HG02885 (cell line): ENCODE data around the gene NPTXR.
"Not testable (repeated sequence)": the region's sequence is repeated elsewhere in the genome, so short reads cannot be mapped to it uniquely, and the experiment has no call there.

Experiments
- ATAC-seq: cut with Tn5 transposase; IDR thresholded peaks from one replicate; pipeline ENCODE4 v1.9.1; 2021; ENCODE audit warnings: mild to moderate bottlenecking; ENCODE audit not compliant: unreplicated experiment, poor library complexity

The NPTXR gene

GRCh38 chr22:38854476-38854875 lies 10.6 kb upstream of the NPTXR start:
- not testable (repeated sequence) for ATAC-seq

GRCh38 chr22:38853883-38854282 lies 10.1 kb upstream of the NPTXR start:
- ATAC-seq = not testable (repeated sequence)

- no peak for ATAC-seq
Observed at GRCh38 chr22:38853196-38853651, 9.4 kb upstream of the NPTXR start.

GRCh38 chr22:38852522-38852921 lies 8.7 kb upstream of the NPTXR start:
- no peak for ATAC-seq

GRCh38 chr22:38850941-38851849 lies 7.4 kb upstream of the NPTXR start:
- ATAC-seq = no peak

GRCh38 chr22:38850399-38850798 lies 6.6 kb upstream of the NPTXR start:
- ATAC-seq = no peak

GRCh38 chr22:38849811-38850210 lies 6.0 kb upstream of the NPTXR start:
- ATAC-seq = no peak

- ATAC-seq = no peak
Observed at GRCh38 chr22:38846412-38846811, 2.6 kb upstream of the NPTXR start.

- ATAC-seq = no peak
Observed at GRCh38 chr22:38845004-38845740, 1.3 kb upstream of the NPTXR start.

- ATAC-seq = no peak
Observed at GRCh38 chr22:38844315-38845003, 631 bp upstream of the NPTXR start.

- no peak for ATAC-seq
Observed at GRCh38 chr22:38843201-38843656, 599 bp downstream of the NPTXR start.

- ATAC-seq = no peak
Observed at GRCh38 chr22:38842512-38843200, 1.2 kb downstream of the NPTXR start.

- ATAC-seq = no peak
Observed at GRCh38 chr22:38841635-38842034, 2.2 kb downstream of the NPTXR start.

- ATAC-seq = no peak
Observed at GRCh38 chr22:38841211-38841610, 2.6 kb downstream of the NPTXR start.

GRCh38 chr22:38840129-38840528 lies 3.7 kb downstream of the NPTXR start:
- no peak for ATAC-seq

GRCh38 chr22:38839686-38840085 lies 4.1 kb downstream of the NPTXR start:
- no peak for ATAC-seq

- ATAC-seq = no peak
Observed at GRCh38 chr22:38837414-38837928, 6.4 kb downstream of the NPTXR start.

- no peak for ATAC-seq
Observed at GRCh38 chr22:38835888-38836301, 7.9 kb downstream of the NPTXR start.

GRCh38 chr22:38834991-38835390 lies 8.8 kb downstream of the NPTXR start:
- ATAC-seq = no peak
